Measurements from ENCODE around the gene ST3GAL6. TPM values are rescaled to one million over a fixed set of nuclear protein-coding genes. Genes with fewer than 3 reads are reported as not detected.
A peak's percentile ranks its signal among the peaks of the same experiment; 100 is the strongest.

ST3GAL6 gene
- total RNA-seq, 1 experiment from 2014 or later, result 67.2 TPM

- H3K36me3 ChIP-seq (ENCODE audit: control insufficient read depth, insufficient read depth, low read length), result no peaks in the 10 kb centered on the region; the same call in 1 of the 2 replicates
- intact Hi-C loops (cut with micrococcal nuclease; ENCODE audit: unreplicated experiment), result no loop called here
- H3K4me1 Mint-ChIP-seq (ENCODE audit: low read depth, unreplicated experiment), result peaks cover 8% of the 10 kb centered on the region
- no peak for DNase-seq
- no peak overlapping the region for H3K4me3 Mint-ChIP-seq (ENCODE audit: unreplicated experiment)
- ChIA-PET CTCF (no interaction called here), POLR2A (no interaction called here)
- H3K4me3 ChIP-seq (ENCODE audit: low read depth, low read length), result no peak overlapping the region
- H3K27me3 ChIP-seq (replicated peaks; ENCODE audit: control insufficient read depth, insufficient read depth, low read length), result no peaks in the 10 kb centered on the region
- H3K36me3 Mint-ChIP-seq (ENCODE audit: insufficient read depth, unreplicated experiment), result peaks cover 53% of the 10 kb centered on the region
- H3K4me1 ChIP-seq, result peaks cover 23% of the 10 kb centered on the region
- BruUV-seq (replicated peaks), result no TSS peak
- TF ChIP-seq CTCF (IDR thresholded peaks at IDR 0.05; ENCODE audit: insufficient read depth in 1 of 2, low read depth in 1 of 2, low read length in 1 of 2, severe bottlenecking in 1 of 2, unreplicated experiment in 1 of 2), result no peak
- no peaks in the 10 kb centered on the region for H3K9me3 ChIP-seq
- no peak overlapping the region for H3K27ac Mint-ChIP-seq (ENCODE audit: unreplicated experiment)
- no peaks in the 10 kb centered on the region for H3K9me3 Mint-ChIP-seq (ENCODE audit: unreplicated experiment)
- no peaks in the 10 kb centered on the region for H3K27me3 Mint-ChIP-seq (ENCODE audit: insufficient read depth, unreplicated experiment)
These were observed 28.5 kb downstream of the ST3GAL6 start for GRCh38 chr3:98791341-98792325.

GRCh38 chr3:98793971-98794370 lies 30.8 kb downstream of the ST3GAL6 start:
- no peak for DNase-seq
- ChIA-PET POLR2A (no interaction called here), CTCF (no interaction called here)
- Mint-ChIP-seq H3K9me3 (ENCODE audit: unreplicated experiment) (no peaks in the 10 kb centered on the region), H3K27me3 (ENCODE audit: insufficient read depth, unreplicated experiment) (no peaks in the 10 kb centered on the region), H3K36me3 (ENCODE audit: insufficient read depth, unreplicated experiment) (peaks cover 60% of the 10 kb centered on the region), H3K27ac (ENCODE audit: unreplicated experiment) (no peak overlapping the region), H3K4me3 (ENCODE audit: unreplicated experiment) (no peak overlapping the region), H3K4me1 (ENCODE audit: low read depth, unreplicated experiment) (peaks cover 5% of the 10 kb centered on the region)
- BruUV-seq (replicated peaks), result TSS peak; percentile 9
- Histone ChIP-seq H3K9me3 (no peaks in the 10 kb centered on the region), H3K4me3 (ENCODE audit: low read depth, low read length) (no peak overlapping the region), H3K27me3 (replicated peaks; ENCODE audit: control insufficient read depth, insufficient read depth, low read length) (no peaks in the 10 kb centered on the region), H3K36me3 (ENCODE audit: control insufficient read depth, insufficient read depth, low read length) (no peaks in the 10 kb centered on the region; the same call in 1 of the 2 replicates), H3K4me1 (peaks cover 7% of the 10 kb centered on the region; the same call in 1 of the 2 replicates)
- intact Hi-C loops (cut with micrococcal nuclease; ENCODE audit: unreplicated experiment), result no loop called here
- no peak for TF ChIP-seq CTCF (IDR thresholded peaks at IDR 0.05; ENCODE audit: insufficient read depth in 1 of 2, low read depth in 1 of 2, low read length in 1 of 2, severe bottlenecking in 1 of 2, unreplicated experiment in 1 of 2)

- no peaks in the 10 kb centered on the region for H3K27me3 ChIP-seq (replicated peaks; ENCODE audit: control insufficient read depth, insufficient read depth, low read length)
- H3K4me3 Mint-ChIP-seq (ENCODE audit: unreplicated experiment), result no peak overlapping the region
- H3K27ac Mint-ChIP-seq (ENCODE audit: unreplicated experiment), result no peak overlapping the region
- CTCF ChIA-PET, result interaction anchor here (0.6 to 1.0 kb wide), 2 partner anchors 184 to 194 kb away, joined by 3 read pairs; no protein-coding TSS in a partner anchor
- TF ChIP-seq CTCF (IDR thresholded peaks at IDR 0.05; ENCODE audit: insufficient read depth in 1 of 2, low read depth in 1 of 2, low read length in 1 of 2, severe bottlenecking in 1 of 2, unreplicated experiment in 1 of 2), result peak in 1 of 2 experiments; percentile 51
- intact Hi-C loops (cut with micrococcal nuclease; ENCODE audit: unreplicated experiment), result loop anchor here (1.0 kb wide), 2 partner anchors 19 to 194 kb away; no protein-coding TSS in a partner anchor
- no peak for DNase-seq
- H3K9me3 Mint-ChIP-seq (ENCODE audit: unreplicated experiment), result no peaks in the 10 kb centered on the region
- H3K4me1 ChIP-seq, result peaks cover 7% of the 10 kb centered on the region; the same call in 1 of the 2 replicates
- H3K4me3 ChIP-seq (ENCODE audit: low read depth, low read length), result no peak overlapping the region
- BruUV-seq (replicated peaks), result no TSS peak
- H3K4me1 Mint-ChIP-seq (ENCODE audit: low read depth, unreplicated experiment), result peaks cover 5% of the 10 kb centered on the region
- no peaks in the 10 kb centered on the region; the same call in none of the 2 replicates for H3K36me3 ChIP-seq (ENCODE audit: control insufficient read depth, insufficient read depth, low read length)
- no peaks in the 10 kb centered on the region for H3K27me3 Mint-ChIP-seq (ENCODE audit: insufficient read depth, unreplicated experiment)
- no peaks in the 10 kb centered on the region for H3K9me3 ChIP-seq
- peaks cover 71% of the 10 kb centered on the region for H3K36me3 Mint-ChIP-seq (ENCODE audit: insufficient read depth, unreplicated experiment)
- POLR2A ChIA-PET, result no interaction called here
These were observed 33.2 kb downstream of the ST3GAL6 start for GRCh38 chr3:98796334-98796733.

Measured in Caco-2 (cell line).